ENCODE measurements around the gene COG2.

The COG2 gene

DNA sequence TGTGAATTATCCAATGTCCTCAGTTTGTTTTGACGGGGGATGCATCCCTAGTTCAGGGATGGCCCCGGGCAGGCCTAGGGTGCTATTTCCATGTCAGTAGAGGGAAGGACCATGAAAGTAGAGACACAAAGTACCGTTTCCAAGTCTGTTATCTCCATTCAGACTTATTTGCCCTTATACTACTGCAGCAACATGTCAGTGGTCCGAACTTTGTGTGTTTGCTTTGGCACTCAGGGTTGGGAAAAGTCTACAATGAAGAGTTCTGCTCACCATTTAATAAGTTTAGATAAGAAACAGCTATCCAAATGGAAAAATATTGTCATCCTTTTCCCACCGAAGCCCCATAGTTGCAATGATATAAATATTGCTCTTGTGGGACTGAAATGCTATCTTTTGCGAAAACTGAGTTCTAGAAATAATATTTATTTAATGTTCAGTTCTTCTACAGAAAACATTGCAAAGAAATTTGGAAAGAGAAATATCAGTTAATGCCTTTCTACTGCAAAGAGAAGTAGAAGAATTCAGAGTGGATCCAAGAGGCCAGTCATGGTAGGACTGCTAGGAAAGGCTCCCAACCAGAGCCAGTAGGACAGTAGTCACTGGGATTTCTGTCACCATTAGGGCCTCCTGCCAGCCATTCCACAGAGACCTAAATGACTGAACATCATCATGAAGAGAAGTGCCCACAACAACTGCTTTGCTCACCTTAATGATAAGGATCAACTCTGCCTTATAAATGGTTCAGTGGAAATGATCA is 83.2 kb downstream of the COG2 start:
- H3K4me3 ChIP-seq (replicated peaks; ENCODE audit: low read depth, low read length) = no peak overlapping the region
- no peak for DNase-seq (ENCODE audit: extremely low read depth, low read depth)

DNA sequence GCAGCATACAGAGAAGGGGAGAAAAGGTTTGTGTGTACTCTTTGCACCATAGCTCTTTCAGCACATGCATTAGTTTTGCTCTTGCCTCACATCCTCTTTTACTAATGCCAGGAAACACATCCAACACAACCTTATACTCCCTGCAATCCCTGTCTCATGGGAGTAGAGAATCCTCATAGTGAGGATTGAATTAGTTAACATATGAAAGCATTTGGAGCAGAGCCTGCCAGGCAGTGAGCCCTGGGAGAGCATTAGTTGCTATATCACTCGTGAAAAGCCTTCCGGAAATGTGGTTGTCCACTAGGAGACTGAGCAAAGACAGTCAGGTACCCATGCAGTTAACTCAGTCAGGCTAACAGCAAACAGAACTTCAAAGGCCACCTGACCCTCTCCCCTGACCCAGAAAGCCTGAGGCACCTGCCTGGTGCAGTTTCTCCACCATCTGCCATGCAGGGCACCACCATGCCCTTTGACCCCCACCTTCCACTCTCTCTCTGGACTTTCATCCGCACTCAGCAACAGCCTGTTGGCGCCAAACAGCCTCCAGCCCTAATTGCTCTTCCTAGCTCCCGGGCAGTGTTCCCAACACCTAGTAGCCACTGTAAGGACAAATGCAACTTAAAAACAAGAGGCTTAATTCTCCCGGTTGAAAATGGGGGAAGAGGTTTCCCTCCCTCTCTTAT is 86.6 kb downstream of the COG2 start:
- H3K4me3 ChIP-seq (replicated peaks; ENCODE audit: low read depth, low read length) = no peak overlapping the region
- no peak for DNase-seq (ENCODE audit: extremely low read depth, low read depth)
- TF ChIP-seq, protein P1, sequence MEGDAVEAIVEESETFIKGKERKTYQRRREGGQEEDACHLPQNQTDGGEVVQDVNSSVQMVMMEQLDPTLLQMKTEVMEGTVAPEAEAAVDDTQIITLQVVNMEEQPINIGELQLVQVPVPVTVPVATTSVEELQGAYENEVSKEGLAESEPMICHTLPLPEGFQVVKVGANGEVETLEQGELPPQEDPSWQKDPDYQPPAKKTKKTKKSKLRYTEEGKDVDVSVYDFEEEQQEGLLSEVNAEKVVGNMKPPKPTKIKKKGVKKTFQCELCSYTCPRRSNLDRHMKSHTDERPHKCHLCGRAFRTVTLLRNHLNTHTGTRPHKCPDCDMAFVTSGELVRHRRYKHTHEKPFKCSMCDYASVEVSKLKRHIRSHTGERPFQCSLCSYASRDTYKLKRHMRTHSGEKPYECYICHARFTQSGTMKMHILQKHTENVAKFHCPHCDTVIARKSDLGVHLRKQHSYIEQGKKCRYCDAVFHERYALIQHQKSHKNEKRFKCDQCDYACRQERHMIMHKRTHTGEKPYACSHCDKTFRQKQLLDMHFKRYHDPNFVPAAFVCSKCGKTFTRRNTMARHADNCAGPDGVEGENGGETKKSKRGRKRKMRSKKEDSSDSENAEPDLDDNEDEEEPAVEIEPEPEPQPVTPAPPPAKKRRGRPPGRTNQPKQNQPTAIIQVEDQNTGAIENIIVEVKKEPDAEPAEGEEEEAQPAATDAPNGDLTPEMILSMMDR (IDR thresholded peaks at IDR 0.05; ENCODE audit: low read depth, low read length, missing control alignments) = no peak

More for the DNA sequence above, 83.2 kb downstream of the COG2 start:
- TF ChIP-seq, protein P1 (IDR thresholded peaks at IDR 0.05; ENCODE audit: low read depth, low read length, missing control alignments) = no peak

DNA sequence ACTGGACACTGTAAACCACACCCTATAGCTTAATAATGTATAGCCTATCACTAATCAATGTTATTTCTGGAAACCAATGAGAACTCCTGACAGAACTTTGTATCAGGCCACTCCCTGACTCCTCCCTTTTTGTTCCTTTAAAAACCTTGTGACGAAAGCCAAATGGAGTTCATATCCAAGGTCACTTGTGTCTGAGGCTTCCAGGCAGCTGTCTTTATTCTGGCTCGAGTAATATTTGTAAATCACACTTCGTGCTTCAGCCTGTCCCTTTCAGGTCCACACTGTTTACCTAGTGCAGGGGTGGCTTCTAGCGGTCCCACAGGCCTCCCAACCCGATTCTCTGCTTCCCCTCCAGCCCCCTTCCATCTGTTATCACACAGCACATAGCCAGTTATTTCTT is 88.7 kb downstream of the COG2 start:
- TF ChIP-seq, protein P1 (IDR thresholded peaks at IDR 0.05; ENCODE audit: low read depth, low read length, missing control alignments) = no peak
- DNase-seq (ENCODE audit: extremely low read depth, low read depth) = no peak
- H3K4me3 ChIP-seq (replicated peaks; ENCODE audit: low read depth, low read length) = no peak overlapping the region

DNA sequence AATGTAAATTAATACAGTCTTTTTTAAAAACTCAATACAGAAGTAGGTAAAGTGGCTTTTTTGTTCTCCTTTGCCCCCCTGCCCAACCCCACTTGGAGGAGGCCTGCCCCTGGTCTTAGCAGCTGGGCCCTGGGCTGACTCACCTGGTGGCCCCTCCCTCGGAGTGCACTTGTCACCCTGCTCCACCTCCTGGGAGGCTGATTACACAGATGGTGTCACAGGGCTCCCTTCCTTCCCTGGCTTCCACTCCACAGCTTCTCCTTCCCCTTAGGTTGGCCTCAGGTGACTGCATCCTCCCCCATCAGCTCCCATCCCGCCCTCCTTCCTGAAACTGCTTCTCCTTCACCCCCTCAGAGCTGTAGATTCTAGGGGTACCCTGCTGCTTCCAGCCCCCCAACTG is 93.2 kb downstream of the COG2 start:
- DNase-seq (ENCODE audit: extremely low read depth, low read depth) = no peak
- TF ChIP-seq, protein P1 (IDR thresholded peaks at IDR 0.05; ENCODE audit: low read depth, low read length, missing control alignments) = no peak
- H3K4me3 ChIP-seq (replicated peaks; ENCODE audit: low read depth, low read length) = no peak overlapping the region

DNA sequence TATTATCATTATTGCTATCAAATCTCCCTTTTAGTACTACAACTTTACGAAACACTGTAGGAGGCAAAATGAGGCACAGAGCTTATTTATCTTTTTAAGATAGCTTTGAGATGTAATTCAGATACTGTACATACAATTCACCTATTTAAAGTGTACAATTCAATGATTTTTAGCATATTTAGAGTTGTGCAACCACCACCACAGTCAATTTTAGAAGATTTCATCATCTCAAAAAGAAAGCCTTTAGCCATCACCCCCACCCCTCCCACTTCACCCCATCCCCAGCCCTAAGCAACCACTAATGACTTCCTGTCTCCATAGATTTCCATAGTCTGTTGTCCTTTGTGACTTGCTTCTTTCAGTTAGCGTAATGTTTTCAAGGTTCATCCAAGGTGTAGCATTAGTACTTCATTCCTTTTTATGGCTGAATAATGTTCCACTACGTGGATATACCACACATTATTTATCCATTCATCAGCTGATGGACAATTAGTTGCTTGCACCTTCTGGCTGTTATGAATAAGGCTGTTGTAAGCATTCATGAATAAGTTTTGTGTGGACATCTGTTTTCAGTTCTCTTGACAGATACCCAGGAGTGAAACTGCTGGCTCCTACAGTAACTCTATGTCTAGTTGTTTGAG is 95.5 kb downstream of the COG2 start:
- no peak for DNase-seq (ENCODE audit: extremely low read depth, low read depth)
- TF ChIP-seq, protein P1 (IDR thresholded peaks at IDR 0.05; ENCODE audit: low read depth, low read length, missing control alignments) = no peak
- no peak overlapping the region for H3K4me3 ChIP-seq (replicated peaks; ENCODE audit: low read depth, low read length)

DNA sequence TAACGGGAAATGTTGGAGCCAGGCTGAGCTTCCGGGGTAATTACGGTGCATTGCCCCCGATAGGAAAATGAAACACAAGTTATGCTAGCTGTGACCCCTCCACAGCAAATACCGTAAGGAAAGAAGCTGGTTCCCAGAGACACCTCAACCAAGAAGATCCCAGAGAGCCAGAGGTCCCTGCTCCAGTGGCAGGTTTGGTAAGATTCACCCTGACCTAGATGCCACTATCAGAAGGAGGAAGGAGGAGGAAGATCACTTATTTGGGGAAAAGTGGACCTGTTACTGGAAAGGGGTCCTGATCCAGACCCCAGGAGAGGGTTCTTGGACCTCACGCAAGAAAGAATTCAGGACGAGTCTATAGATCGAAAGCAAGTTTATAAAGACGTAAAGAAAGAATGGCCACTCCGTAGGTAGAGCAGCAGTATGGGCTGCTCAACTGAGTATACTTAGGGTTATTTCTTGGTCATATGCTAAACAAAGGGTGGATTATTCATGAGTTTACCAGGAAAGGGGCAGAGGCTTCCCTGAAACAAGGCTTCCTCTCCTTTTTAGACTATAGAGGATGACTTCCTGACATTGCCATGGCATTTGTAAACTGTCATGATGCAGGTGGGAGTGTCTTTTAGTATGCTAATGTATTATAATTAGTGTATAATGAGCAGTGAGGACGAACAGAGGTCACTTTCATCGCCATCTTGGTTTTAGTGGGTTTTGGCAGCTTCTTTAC is 97.4 kb downstream of the COG2 start:
- TF ChIP-seq, protein P1 (IDR thresholded peaks at IDR 0.05; ENCODE audit: low read depth, low read length, missing control alignments) = no peak
- DNase-seq (ENCODE audit: extremely low read depth, low read depth) = no peak
- H3K4me3 ChIP-seq (replicated peaks; ENCODE audit: low read depth, low read length) = no peak overlapping the region
